MCF 10A (cell line): ENCODE measurements around the gene ACAP1. TPM values are rescaled to one million over a fixed set of nuclear protein-coding genes. Genes with fewer than 3 reads are reported as not detected.

Experiments
- BruUV-seq: library from RNA; stranded (reverse); fragments of 400-500 nt; replicated peaks from 2 replicates; lab custom pipeline; 2021; lab: Mats Ljungman, UMichigan
- CTCF ChIA-PET: fragments of 300-600 bp; sonication (Branson Sonifier 250); formaldehyde crosslinking; extraction: SDS; loops from one replicate; lab custom pipeline; 2021; ENCODE audit warnings: antibody characterized with exemption, inconsistent platforms; lab: Yijun Ruan, JAX
- POLR2A ChIA-PET: fragments of 300-600, 350-650 bp; sonication (Branson Sonifier 250); formaldehyde crosslinking; extraction: SDS; loops from one replicate; lab custom pipeline; 2020; ENCODE audit warnings: antibody characterized with exemption, inconsistent platforms; lab: Yijun Ruan, JAX
- DNase-seq: peaks from one replicate; pipeline ENCODE4 v3.0.0-alpha.2; 2018; ENCODE audit not compliant: unreplicated experiment
- H3K27ac Mint-ChIP-seq: one replicate; pipeline ENCODE4 v1.8.0; 2022; ENCODE audit warnings: mild to moderate bottlenecking, low read depth, mixed read lengths; ENCODE audit not compliant: unreplicated experiment
- H3K27me3 Mint-ChIP-seq: one replicate; pipeline ENCODE4 v1.8.0; 2022; ENCODE audit warnings: mixed read lengths; ENCODE audit not compliant: insufficient read depth, unreplicated experiment
- H3K36me3 Mint-ChIP-seq: one replicate; pipeline ENCODE4 v1.8.0; 2022; ENCODE audit warnings: mild to moderate bottlenecking, moderate library complexity, mixed read lengths; ENCODE audit not compliant: insufficient read depth, unreplicated experiment
- H3K4me1 Mint-ChIP-seq: one replicate; pipeline ENCODE4 v1.8.0; 2022; ENCODE audit warnings: mixed read lengths; ENCODE audit not compliant: insufficient read depth, unreplicated experiment
- H3K4me3 Mint-ChIP-seq: one replicate; pipeline ENCODE4 v1.8.0; 2022; ENCODE audit warnings: mild to moderate bottlenecking, moderate library complexity, mixed read lengths; ENCODE audit not compliant: unreplicated experiment
- H3K9me3 Mint-ChIP-seq: one replicate; pipeline ENCODE4 v1.8.0; 2022; ENCODE audit warnings: mixed read lengths; ENCODE audit not compliant: unreplicated experiment
- intact Hi-C: fragments of 100-400 bp; cut with micrococcal nuclease; formaldehyde crosslinking; loops from 2 replicates; pipeline ENCODE4 v1.14.1; 2022
- total RNA-seq: library from RNA; stranded (reverse); gene quantifications from 2 replicates; pipeline ENCODE4 v1.2.3, GENCODE V29; 2022
- TF ChIP-seq, protein P1 (sequence below): fragments of 200-600 bp; IDR thresholded peaks from one replicate; pipeline ENCODE4 v1.8.0; 2022; ENCODE audit warnings: antibody characterized with exemption, mild to moderate bottlenecking; ENCODE audit not compliant: unreplicated experiment

Gene ACAP1
- total RNA-seq, 1 experiment from 2014 or later, result 4.9 TPM

DNA sequence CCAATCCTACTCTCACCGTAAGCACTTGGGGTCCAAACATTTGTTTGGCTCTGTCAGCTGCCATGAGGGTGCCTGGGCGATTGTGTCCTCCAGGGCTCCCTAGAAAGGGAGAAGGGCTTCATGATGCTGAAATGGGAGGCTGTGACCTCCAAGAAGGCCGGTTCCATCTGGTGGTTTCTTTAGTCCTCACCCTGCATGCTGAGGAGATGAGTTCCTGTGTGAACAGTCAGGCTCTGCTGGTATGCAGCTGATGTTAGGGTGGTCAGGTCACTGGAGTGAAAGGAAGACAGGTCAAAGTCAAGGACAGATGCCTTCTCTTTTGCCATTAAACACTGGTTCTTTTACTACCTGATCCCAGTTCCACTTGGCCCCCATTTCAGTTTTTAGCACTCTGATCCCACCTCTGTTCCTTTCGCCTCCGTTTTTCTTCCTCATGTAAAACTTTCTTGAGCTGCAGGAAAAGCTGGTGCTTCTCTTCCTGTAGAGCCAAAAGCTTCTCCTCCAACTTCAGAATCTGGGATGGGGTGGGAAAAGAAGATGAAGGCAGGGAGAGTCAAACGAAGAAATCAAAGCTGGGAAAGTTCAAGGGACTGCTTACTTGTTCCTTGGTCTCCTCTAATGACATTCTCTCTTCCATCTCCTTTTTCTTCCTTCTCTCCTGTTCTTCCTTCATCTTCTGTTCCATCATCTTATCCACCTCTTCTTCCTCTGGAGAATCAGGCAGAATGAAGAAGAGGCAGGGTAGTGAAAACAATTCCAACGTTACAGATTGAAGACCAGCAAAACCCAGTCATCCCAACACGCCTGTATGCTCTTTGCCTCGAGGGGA lies 22.2 kb upstream of the ACAP1 start:
- CTCF ChIA-PET, result interaction anchor here (0.7 to 1.2 kb wide), 5 partner anchors 10 to 293 kb away, joined by 3 to 4 read pairs (median 4); no protein-coding TSS in a partner anchor
- DNase-seq, result no peak
- Mint-ChIP-seq H3K4me3 (peak overlapping the region; percentile 85), H3K9me3 (no peaks in the 10 kb centered on the region), H3K27me3 (no peaks in the 10 kb centered on the region), H3K36me3 (peaks cover 92% of the 10 kb centered on the region), H3K4me1 (peaks cover 41% of the 10 kb centered on the region), H3K27ac (peak overlapping the region; percentile 84)
- intact Hi-C loops, result no loop called here
- TF ChIP-seq, protein P1, sequence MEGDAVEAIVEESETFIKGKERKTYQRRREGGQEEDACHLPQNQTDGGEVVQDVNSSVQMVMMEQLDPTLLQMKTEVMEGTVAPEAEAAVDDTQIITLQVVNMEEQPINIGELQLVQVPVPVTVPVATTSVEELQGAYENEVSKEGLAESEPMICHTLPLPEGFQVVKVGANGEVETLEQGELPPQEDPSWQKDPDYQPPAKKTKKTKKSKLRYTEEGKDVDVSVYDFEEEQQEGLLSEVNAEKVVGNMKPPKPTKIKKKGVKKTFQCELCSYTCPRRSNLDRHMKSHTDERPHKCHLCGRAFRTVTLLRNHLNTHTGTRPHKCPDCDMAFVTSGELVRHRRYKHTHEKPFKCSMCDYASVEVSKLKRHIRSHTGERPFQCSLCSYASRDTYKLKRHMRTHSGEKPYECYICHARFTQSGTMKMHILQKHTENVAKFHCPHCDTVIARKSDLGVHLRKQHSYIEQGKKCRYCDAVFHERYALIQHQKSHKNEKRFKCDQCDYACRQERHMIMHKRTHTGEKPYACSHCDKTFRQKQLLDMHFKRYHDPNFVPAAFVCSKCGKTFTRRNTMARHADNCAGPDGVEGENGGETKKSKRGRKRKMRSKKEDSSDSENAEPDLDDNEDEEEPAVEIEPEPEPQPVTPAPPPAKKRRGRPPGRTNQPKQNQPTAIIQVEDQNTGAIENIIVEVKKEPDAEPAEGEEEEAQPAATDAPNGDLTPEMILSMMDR, result no peak
- BruUV-seq, result TSS peak; percentile 69
- POLR2A ChIA-PET, result interaction anchor here (0.6 to 4.0 kb wide), 18 partner anchors 11 to 299 kb away, joined by 3 to 41 read pairs (median 5); partner anchors contain the start of genes ACADVL, CTDNEP1, DLG4 and ELP5

DNA sequence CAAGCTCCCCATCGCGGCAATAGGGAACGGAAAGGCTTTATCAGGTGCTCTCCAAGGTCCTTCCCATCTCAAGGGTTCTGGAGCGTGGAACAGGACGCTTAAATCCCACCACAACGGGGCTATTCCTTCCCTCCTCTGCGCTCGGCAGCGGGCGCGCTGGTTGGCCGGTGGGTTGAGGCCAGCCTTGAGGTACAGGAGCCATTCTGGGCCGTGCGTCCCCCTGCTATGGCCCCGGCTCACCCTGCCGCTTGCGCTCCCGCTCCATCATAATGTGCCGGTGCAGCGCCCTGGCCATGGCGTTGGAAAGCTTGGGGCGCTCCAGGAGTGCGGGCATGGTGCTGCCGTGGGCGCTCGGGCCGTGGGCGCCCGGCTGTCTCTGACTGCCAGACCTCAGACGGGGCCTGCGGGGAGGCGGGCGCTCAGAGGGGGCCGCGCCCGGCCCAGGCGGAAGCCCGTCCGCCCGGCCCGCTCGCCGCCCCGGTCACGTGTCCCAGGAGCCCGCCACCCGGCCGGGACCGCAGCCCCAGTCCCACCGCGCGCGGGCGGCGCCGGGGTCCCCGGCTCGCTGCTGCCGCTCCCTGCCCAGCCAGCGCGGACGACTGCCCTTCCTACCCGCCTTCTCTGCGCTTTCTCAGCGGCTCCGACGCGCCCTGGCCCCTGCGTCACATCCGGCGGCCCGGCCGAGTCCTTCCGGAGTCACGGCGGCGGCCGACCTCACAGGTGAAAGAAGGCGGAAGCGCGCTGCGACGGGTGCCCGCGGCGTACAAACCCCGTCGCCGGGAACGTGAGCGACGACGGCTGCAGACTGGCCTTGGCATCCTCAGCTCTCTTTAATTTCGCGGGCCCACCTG lies 21.4 kb upstream of the ACAP1 start, which contains the start of gene GPS2:
Gene GPS2 (minus strand): TSS at position 642 of the 851 bp plus-strand sequence. CDS start 308 bp downstream, at position 334.
- peak; percentile 86 for DNase-seq
- TF ChIP-seq, protein P1, result no peak
- POLR2A ChIA-PET, result interaction anchor here (0.6 to 4.0 kb wide), 26 partner anchors 10 to 526 kb away, joined by 3 to 41 read pairs (median 5); partner anchors contain the start of genes ACADVL, DLG4, DVL2 and GABARAP

DNA sequence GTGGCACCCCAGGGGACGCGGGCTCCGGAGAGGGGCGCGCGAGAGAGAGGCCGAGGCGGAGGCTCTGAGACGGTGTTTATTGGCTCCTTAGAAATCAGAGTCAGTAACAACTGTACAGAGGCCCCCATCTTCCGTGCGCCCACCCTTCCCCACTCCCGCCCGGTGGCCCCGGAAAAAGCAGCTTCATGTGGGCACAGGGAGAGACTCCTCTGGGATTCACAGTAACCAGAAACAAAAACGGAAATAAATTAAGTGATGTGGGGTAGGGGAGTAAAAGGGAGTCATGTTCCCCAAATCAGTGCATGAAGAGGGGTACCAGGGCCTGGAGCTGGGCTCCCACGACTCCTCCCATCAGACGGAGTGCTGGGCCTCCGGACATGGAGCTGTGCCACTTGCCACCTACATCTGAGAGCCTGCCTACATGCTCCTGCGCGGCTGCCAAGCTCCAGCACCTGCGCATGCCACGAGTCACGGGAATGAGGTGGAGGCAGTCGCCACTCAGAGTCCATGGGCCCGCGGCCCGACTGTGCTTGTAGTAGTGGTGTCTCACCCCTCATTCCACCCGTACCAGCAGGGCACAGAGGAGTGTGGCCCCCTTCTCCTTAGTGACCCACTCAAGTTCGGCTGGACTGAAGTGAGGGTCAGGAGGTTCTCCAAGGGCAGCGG lies 20.6 kb upstream of the ACAP1 start:
- ChIA-PET CTCF (interaction anchor here (0.6 to 0.8 kb wide), 3 partner anchors 19 to 270 kb away, joined by 3 read pairs; no protein-coding TSS in a partner anchor), POLR2A (interaction anchor here (0.6 to 4.0 kb wide), 23 partner anchors 10 to 526 kb away, joined by 3 to 41 read pairs (median 4); partner anchors contain the start of genes DVL2, GABARAP, KCTD11 and NEURL4)
- peaks cover 29% of the 10 kb centered on the region for H3K4me1 Mint-ChIP-seq
- no peaks in the 10 kb centered on the region for H3K27me3 Mint-ChIP-seq
- intact Hi-C loops, result no loop called here
- TF ChIP-seq, protein P1, result no peak
- H3K4me3 Mint-ChIP-seq, result peak overlapping the region; percentile 85
- H3K9me3 Mint-ChIP-seq, result no peaks in the 10 kb centered on the region
- no peak for DNase-seq
- H3K27ac Mint-ChIP-seq, result peak overlapping the region; percentile 84
- BruUV-seq, result no TSS peak
- H3K36me3 Mint-ChIP-seq, result peaks cover 90% of the 10 kb centered on the region

More for the DNA sequence above, 21.4 kb upstream of the ACAP1 start, which contains the start of gene GPS2:
- no TSS peak for BruUV-seq
- Mint-ChIP-seq H3K9me3 (no peaks in the 10 kb centered on the region), H3K36me3 (peaks cover 90% of the 10 kb centered on the region), H3K27ac (peak within 1 kb of the TSS; percentile 84), H3K27me3 (no peaks in the 10 kb centered on the region), H3K4me3 (peak within 1 kb of the TSS; percentile 85), H3K4me1 (peaks cover 36% of the 10 kb centered on the region)
- intact Hi-C loops, result no loop called here
- CTCF ChIA-PET, result interaction anchor here (0.6 to 1.2 kb wide), 3 partner anchors 10 to 92 kb away, joined by 3 to 4 read pairs (median 3); no protein-coding TSS in a partner anchor
